Suprapubic skin (tissue), 4 donors: Measurements from ENCODE around the gene PRSS37.

ENCODE experiments used
- CTCF ChIP-seq, 2 donors: fragments of 200-600 bp in 1 of 2; fragments of 450-650 bp in 1 of 2; sonication (generic) in 1 of 2; IDR thresholded peaks; one replicate each; pipeline ENCODE4 v1.5.1; 2016 to 2019; ENCODE audit warnings: antibody characterized with exemption in 2 of 2, mild to moderate bottlenecking in 1 of 2, moderate library complexity in 1 of 2
- EP300 ChIP-seq: sonication (generic); formaldehyde crosslinking; IDR thresholded peaks from one replicate; pipeline ENCODE4 v1.6.1; 2017; ENCODE audit warnings: antibody characterized with exemption
- POLR2A ChIP-seq, 2 donors: fragments of 450-650 bp; IDR thresholded peaks; one replicate each; pipeline ENCODE4 v1.6.1; 2017; ENCODE audit warnings: antibody characterized with exemption in 2 of 2, mild to moderate bottlenecking in 2 of 2, moderate library complexity in 2 of 2
- POLR2AphosphoS5 ChIP-seq, 3 donors: sonication (generic); formaldehyde crosslinking; IDR thresholded peaks; one replicate each; pipeline ENCODE4 v1.6.1; 2017; ENCODE audit warnings: antibody characterized with exemption in 3 of 3

GRCh38 chr7:141889321-141889720 is 48.0 kb upstream of the PRSS37 start:
- TF ChIP-seq CTCF (IDR thresholded peaks at IDR 0.05) (no peak), POLR2A (IDR thresholded peaks at IDR 0.05) (no peak), EP300 (no peak), POLR2AphosphoS5 (IDR thresholded peaks at IDR 0.05) (no peak)
